HepG2 (cell line): ENCODE data around the gene USP2. TPM values are rescaled to one million over a fixed set of nuclear protein-coding genes. Genes with fewer than 3 reads are reported as not detected.

ENCODE experiments used
- ATAC-seq: fragments of 200-7000 bp; cut with Tn5 transposase; 3 replicates; pipeline ENCODE4 v1.9.1; 2020; ENCODE audit warnings: mild to moderate bottlenecking, moderate library complexity
- BruUV-seq: library from RNA; stranded (reverse); fragments of 400-500 nt; replicated peaks from 2 replicates; lab custom pipeline; 2021; lab: Mats Ljungman, UMichigan
- CTCF ChIA-PET: fragments of 300-600 bp; formaldehyde crosslinking; extraction: SDS; loops from one replicate; lab custom pipeline; 2021; ENCODE audit warnings: low total read pairs, inconsistent platforms, low intra/inter-chr PET ratio; lab: Yijun Ruan, JAX
- POLR2A ChIA-PET: fragments of 350-600 bp; sonication (Branson Sonifier 250); formaldehyde crosslinking; loops from one replicate; lab custom pipeline; 2020; ENCODE audit warnings: antibody characterized with exemption, inconsistent platforms; lab: Yijun Ruan, JAX
- DNase-seq: peaks from one replicate; pipeline ENCODE4 v3.0.0-alpha.2; 2015; ENCODE audit warnings: low spot score
- FAIRE-seq: peaks from 3 replicates; lab custom pipeline; 2011; peaks lifted over from hg19 to GRCh38; lab: Jason Lieb, UNC
- H2AFZ ChIP-seq: one replicate; pipeline ENCODE4 v1.6.1; 2011; ENCODE audit warnings: low read length, inconsistent platforms
- H3K27ac ChIP-seq: fragments of 300-600 bp; 3 replicates; pipeline ENCODE4 v1.8.0; 2011; ENCODE audit warnings: mixed run types, mild to moderate bottlenecking, mixed read lengths, low read length, inconsistent platforms; ENCODE audit not compliant: insufficient read depth; ENCODE audit errors: extremely low read length
- H3K27me3 ChIP-seq, 2 experiments: fragments of 200-600 bp in 1 of 2; 2 replicates in 1 of 2; 3 replicates in 1 of 2; pipeline versions ENCODE4 v1.6.0 to v1.8.0; 2011; ENCODE audit warnings: low read length in 2 of 2, mild to moderate bottlenecking in 2 of 2, moderate library complexity in 2 of 2, inconsistent platforms in 1 of 2; ENCODE audit not compliant: insufficient read depth in 2 of 2, control insufficient read depth in 1 of 2
- H3K36me3 ChIP-seq, 2 experiments: fragments of 200-600 bp in 1 of 2; replicated peaks in 1 of 2; 2 replicates in 1 of 2; 3 replicates in 1 of 2; pipeline versions ENCODE4 v1.5.1 to v1.8.0; 2011; ENCODE audit warnings: low read length in 2 of 2, inconsistent platforms in 1 of 2; ENCODE audit not compliant: insufficient read depth in 2 of 2, control insufficient read depth in 1 of 2
- H3K4me1 ChIP-seq: 2 replicates; pipeline ENCODE4 v1.5.1; 2012; ENCODE audit warnings: low read length, inconsistent platforms; ENCODE audit not compliant: insufficient read depth
- H3K4me2 ChIP-seq: 2 replicates; pipeline ENCODE4 v1.6.0; 2011; ENCODE audit warnings: low read depth, low read length, inconsistent platforms
- H3K4me3 ChIP-seq, 3 experiments: fragments of 200-600 bp in 1 of 3; sonication (generic), shearing (Covaris generic) in 1 of 3; replicated peaks in 1 of 3; 2 replicates each; pipeline ENCODE4 v1.5.1; 2011 to 2016; ENCODE audit warnings: low read length in 3 of 3, inconsistent platforms in 2 of 3, low read depth in 2 of 3, mild to moderate bottlenecking in 2 of 3, control low read depth in 1 of 3, mixed read lengths in 1 of 3; ENCODE audit not compliant: insufficient read depth in 1 of 3
- H3K79me2 ChIP-seq: one replicate; pipeline ENCODE4 v1.6.1; 2011; ENCODE audit warnings: low read length, inconsistent platforms; ENCODE audit not compliant: insufficient read depth
- H3K9ac ChIP-seq: 2 replicates; pipeline ENCODE4 v1.6.0; 2011; ENCODE audit warnings: mild to moderate bottlenecking, low read depth, low read length, inconsistent platforms; ENCODE audit not compliant: insufficient read depth
- H3K9me3 ChIP-seq: 2 replicates; pipeline ENCODE4 v1.5.1; 2012; ENCODE audit warnings: mild to moderate bottlenecking, low read length
- H4K20me1 ChIP-seq: 2 replicates; pipeline ENCODE4 v1.6.0; 2011; ENCODE audit warnings: inconsistent platforms, mild to moderate bottlenecking, low read length, moderate library complexity; ENCODE audit not compliant: insufficient read depth
- FOXK1 ChIP-seq: sonication (generic); formaldehyde crosslinking; IDR thresholded peaks from 2 replicates; pipeline ENCODE4 v1.4.0; 2020; ENCODE audit warnings: low read depth, missing genetic modification reagents, borderline replicate concordance
- FOXO1 ChIP-seq: sonication (generic); formaldehyde crosslinking; IDR thresholded peaks from 2 replicates; pipeline ENCODE4 v1.4.0; 2020; ENCODE audit warnings: missing genetic modification reagents
- HNRNPL ChIP-seq: fragments of 200-400 bp; formaldehyde crosslinking; IDR thresholded peaks from 2 replicates; pipeline ENCODE4 v1.6.1; 2017; ENCODE audit warnings: mild to moderate bottlenecking, low read depth, low read length
- KLF6 ChIP-seq: IDR thresholded peaks from 2 replicates; pipeline ENCODE4 v1.8.0; 2016; ENCODE audit warnings: missing biosample characterization, missing genetic modification reagents
- KMT2A ChIP-seq: sonication (generic); formaldehyde crosslinking; IDR thresholded peaks from 2 replicates; pipeline ENCODE4 v1.4.0; 2020; ENCODE audit warnings: missing genetic modification reagents
- ONECUT2 ChIP-seq: sonication (generic); formaldehyde crosslinking; IDR thresholded peaks from 2 replicates; pipeline ENCODE4 v1.4.0; 2020; ENCODE audit warnings: missing genetic modification reagents
- RELA ChIP-seq: sonication (generic); formaldehyde crosslinking; IDR thresholded peaks from 2 replicates; pipeline ENCODE4 v1.4.0; 2020; ENCODE audit warnings: missing genetic modification reagents
- THYN1 ChIP-seq: sonication (generic); formaldehyde crosslinking; IDR thresholded peaks from 2 replicates; pipeline ENCODE4 v1.8.1; 2023; ENCODE audit warnings: low read depth, mild to moderate bottlenecking, moderate library complexity, missing genetic modification reagents, borderline replicate concordance
- ZNF33A ChIP-seq: sonication (generic); formaldehyde crosslinking; IDR thresholded peaks from 2 replicates; pipeline ENCODE4 v1.5.1; 2020; ENCODE audit warnings: missing genetic modification reagents, mild to moderate bottlenecking, moderate library complexity, borderline replicate concordance
- ZNF34 ChIP-seq: sonication (generic); formaldehyde crosslinking; IDR thresholded peaks from 2 replicates; pipeline ENCODE4 v1.4.0; 2020; ENCODE audit warnings: mild to moderate bottlenecking, missing genetic modification reagents, borderline replicate concordance
- ZNF790 ChIP-seq: sonication (generic); formaldehyde crosslinking; IDR thresholded peaks from 2 replicates; pipeline ENCODE4 v1.8.0; 2022; ENCODE audit warnings: missing genetic modification reagents, mild to moderate bottlenecking, borderline replicate concordance
- WGBS: methylation state at CpG from one replicate; pipeline ENCODE4 v1.1.6; 2017; ENCODE audit warnings: low lambda C conversion rate; 5-methylcytosine and 5-hydroxymethylcytosine counted together
- in situ Hi-C: cut with HindIII; loops from 2 replicates; pipeline ENCODE4 v1.10.0; 2017; ENCODE audit warnings: low pct_unique_long_range_greater_than_20kb; ENCODE audit not compliant: extremely low pct_ligation_motif_present
- intact Hi-C: fragments of 100-400 bp; cut with micrococcal nuclease; formaldehyde crosslinking; loops from one replicate; pipeline ENCODE4 v1.10.0; 2022; ENCODE audit not compliant: unreplicated experiment
- polyA plus RNA-seq, 8 experiments: library from polyadenylated mRNA; depleted of rRNA in 3 of 8; stranded (reverse) in 7 of 8; unstranded in 1 of 8; fragments of >200 nt; fragmentation: Illumina TruSeq in 4 of 8; extraction: Trizol in 4 of 8; gene quantifications; 2 replicates each; pipeline versions ENCODE4 v1.2.1 to v1.2.3, GENCODE V29; 2011 to 2016; ENCODE audit warnings: low read depth in 4 of 8, missing spikeins in 1 of 8, mixed read lengths in 1 of 8; ENCODE audit not compliant: insufficient read depth in 1 of 8
- total RNA-seq, 5 experiments: library from RNA; depleted of rRNA; stranded (reverse); fragments of >200 nt; fragmentation: Illumina TruSeq; extraction: Trizol; gene quantifications; 2 replicates each; pipeline ENCODE4 v1.2.3, GENCODE V29; 2016; ENCODE audit warnings: low read depth in 1 of 5
- TF ChIP-seq, protein P1 (sequence below): sonication (generic); formaldehyde crosslinking; IDR thresholded peaks from 2 replicates; pipeline ENCODE4 v1.4.0; 2020; ENCODE audit warnings: mild to moderate bottlenecking, missing genetic modification reagents
- TF ChIP-seq, protein P2 (sequence below): sonication (generic); formaldehyde crosslinking; IDR thresholded peaks from 2 replicates; pipeline ENCODE4 v1.4.0; 2020; ENCODE audit warnings: missing genetic modification reagents
- TF ChIP-seq, protein P3 (sequence below): sonication (generic); formaldehyde crosslinking; IDR thresholded peaks from 2 replicates; pipeline ENCODE4 v1.8.1; 2023; ENCODE audit warnings: mild to moderate bottlenecking, missing genetic modification reagents

The USP2 gene
- total and polyA plus RNA-seq, 2 of the 13 experiments (the other 11 are each of a cell fraction or from before 2014, with no cell fraction given) = 2.5 to 6.0 TPM

DNA sequence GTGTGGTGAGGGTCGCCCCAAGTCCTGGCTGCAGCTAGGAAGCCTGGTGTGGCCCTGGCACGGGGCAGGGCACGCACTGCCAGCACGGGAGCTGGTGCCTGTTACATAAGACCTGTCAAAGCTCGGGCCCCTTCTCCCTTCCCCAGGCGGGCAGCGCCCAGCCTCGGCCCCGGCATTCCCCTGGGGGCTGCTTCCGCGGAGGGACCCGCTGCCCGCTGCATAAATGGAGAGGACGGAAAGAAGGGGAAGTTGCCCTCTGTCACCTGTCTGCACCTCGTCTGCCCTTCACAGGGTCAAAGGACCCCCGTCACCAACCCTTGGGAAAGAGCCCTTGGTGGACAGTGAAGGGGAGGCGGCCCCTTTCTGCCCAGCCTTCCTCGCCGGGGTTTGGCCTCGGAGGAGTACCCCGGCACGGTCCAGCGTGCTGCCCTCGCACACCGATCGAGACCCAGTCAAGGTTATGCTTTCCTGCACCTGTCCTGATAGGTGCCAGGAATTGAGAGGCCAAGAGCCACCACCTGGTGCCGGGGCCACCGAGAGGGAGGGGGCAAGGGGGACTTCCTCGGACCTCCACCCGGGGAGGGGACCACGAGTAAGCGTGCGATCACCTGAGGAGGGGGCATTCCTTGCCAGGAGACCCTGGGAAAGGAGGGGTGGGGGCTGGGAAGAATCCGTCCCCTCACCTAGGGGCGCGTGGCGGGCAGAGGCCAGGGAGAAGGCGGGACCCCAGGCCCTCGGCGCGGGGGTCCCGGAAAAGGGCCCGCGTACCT, 18.2 kb downstream of the USP2 start:
- in situ Hi-C loops = no loop called here
- POLR2A ChIA-PET = interaction anchor here (1.1 to 2.3 kb wide), 2 partner anchors 7 to 18 kb away, joined by 3 to 12 read pairs; partner anchors contain the start of gene USP2
- H3K9ac ChIP-seq = no peak overlapping the region

DNA sequence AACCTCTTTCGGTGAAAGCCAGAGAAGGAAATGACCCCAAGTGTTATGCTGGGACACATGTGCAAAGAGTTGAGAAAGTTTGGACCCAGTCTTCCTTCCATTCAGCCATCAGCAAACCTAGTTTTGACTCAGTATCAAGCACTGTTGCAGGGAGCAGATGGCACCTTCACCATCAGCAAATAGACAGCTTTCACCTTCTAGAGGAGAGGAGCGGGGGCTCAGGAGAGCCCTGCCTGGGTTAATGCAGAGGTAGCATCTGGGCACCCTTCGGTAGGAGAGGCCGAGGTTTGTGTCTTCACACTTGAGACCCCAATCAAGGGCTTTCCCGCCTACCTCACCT, 18.8 kb downstream of the USP2 start:
- WGBS = 96% methylated on average over 5 of the region's 5 CpGs
- Histone ChIP-seq H4K20me1 (no peaks in the 10 kb centered on the region; the same call in 1 of the 2 replicates), H3K27ac (no peak overlapping the region), H2AFZ (no peak overlapping the region), H3K9ac (no peak overlapping the region), H3K27me3 (no peaks in the 10 kb centered on the region), H3K36me3 (peaks cover 5 to 20% of the 10 kb centered on the region in 2 experiments; a peak in 4 of 5 replicates), H3K4me3 (no peak overlapping the region), H3K79me2 (peaks cover 12% of the 10 kb centered on the region), H3K9me3 (no peaks in the 10 kb centered on the region), H3K4me2 (no peak overlapping the region), H3K4me1 (peaks cover 71% of the 10 kb centered on the region)
- in situ Hi-C loops (no loop called here), intact Hi-C loops (no loop called here)
- ATAC-seq (no peak), DNase-seq (no peak), FAIRE-seq (no peak)
- CTCF ChIA-PET = no interaction called here
- no TSS peak for BruUV-seq
- POLR2A ChIA-PET = interaction anchor here (1.1 to 2.3 kb wide), 4 partner anchors 8 to 24 kb away, joined by 3 to 12 read pairs (median 4); partner anchors contain the start of gene USP2
- TF ChIP-seq ZNF34 (CRISPR knock-in tag) (no peak), ZNF790 (CRISPR knock-in tag) (no peak), KMT2A (no peak), THYN1 (CRISPR knock-in tag) (no peak), RELA (no peak), FOXO1 (no peak), FOXK1 (CRISPR knock-in tag) (no peak), ZNF33A (no peak), ONECUT2 (CRISPR knock-in tag) (no peak)
- TF ChIP-seq, protein P1, sequence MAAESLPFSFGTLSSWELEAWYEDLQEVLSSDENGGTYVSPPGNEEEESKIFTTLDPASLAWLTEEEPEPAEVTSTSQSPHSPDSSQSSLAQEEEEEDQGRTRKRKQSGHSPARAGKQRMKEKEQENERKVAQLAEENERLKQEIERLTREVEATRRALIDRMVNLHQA = no peak
- TF ChIP-seq, protein P2, sequence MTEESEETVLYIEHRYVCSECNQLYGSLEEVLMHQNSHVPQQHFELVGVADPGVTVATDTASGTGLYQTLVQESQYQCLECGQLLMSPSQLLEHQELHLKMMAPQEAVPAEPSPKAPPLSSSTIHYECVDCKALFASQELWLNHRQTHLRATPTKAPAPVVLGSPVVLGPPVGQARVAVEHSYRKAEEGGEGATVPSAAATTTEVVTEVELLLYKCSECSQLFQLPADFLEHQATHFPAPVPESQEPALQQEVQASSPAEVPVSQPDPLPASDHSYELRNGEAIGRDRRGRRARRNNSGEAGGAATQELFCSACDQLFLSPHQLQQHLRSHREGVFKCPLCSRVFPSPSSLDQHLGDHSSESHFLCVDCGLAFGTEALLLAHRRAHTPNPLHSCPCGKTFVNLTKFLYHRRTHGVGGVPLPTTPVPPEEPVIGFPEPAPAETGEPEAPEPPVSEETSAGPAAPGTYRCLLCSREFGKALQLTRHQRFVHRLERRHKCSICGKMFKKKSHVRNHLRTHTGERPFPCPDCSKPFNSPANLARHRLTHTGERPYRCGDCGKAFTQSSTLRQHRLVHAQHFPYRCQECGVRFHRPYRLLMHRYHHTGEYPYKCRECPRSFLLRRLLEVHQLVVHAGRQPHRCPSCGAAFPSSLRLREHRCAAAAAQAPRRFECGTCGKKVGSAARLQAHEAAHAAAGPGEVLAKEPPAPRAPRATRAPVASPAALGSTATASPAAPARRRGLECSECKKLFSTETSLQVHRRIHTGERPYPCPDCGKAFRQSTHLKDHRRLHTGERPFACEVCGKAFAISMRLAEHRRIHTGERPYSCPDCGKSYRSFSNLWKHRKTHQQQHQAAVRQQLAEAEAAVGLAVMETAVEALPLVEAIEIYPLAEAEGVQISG = no peak
- TF ChIP-seq, protein P3, sequence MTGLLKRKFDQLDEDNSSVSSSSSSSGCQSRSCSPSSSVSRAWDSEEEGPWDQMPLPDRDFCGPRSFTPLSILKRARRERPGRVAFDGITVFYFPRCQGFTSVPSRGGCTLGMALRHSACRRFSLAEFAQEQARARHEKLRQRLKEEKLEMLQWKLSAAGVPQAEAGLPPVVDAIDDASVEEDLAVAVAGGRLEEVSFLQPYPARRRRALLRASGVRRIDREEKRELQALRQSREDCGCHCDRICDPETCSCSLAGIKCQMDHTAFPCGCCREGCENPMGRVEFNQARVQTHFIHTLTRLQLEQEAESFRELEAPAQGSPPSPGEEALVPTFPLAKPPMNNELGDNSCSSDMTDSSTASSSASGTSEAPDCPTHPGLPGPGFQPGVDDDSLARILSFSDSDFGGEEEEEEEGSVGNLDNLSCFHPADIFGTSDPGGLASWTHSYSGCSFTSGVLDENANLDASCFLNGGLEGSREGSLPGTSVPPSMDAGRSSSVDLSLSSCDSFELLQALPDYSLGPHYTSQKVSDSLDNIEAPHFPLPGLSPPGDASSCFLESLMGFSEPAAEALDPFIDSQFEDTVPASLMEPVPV (CRISPR knock-in tag) = no peak

More for the DNA sequence above, 18.2 kb downstream of the USP2 start:
- no peak for ATAC-seq
- intact Hi-C loops = no loop called here
- Histone ChIP-seq H3K27ac (no peak overlapping the region), H3K4me3 (no peak overlapping the region), H3K9me3 (no peaks in the 10 kb centered on the region), H3K79me2 (peaks cover 18% of the 10 kb centered on the region), H3K4me2 (no peak overlapping the region), H3K4me1 (peaks cover 71% of the 10 kb centered on the region), H3K36me3 (peaks cover 5 to 18% of the 10 kb centered on the region in 2 experiments; a peak in 4 of 5 replicates), H2AFZ (no peak overlapping the region), H4K20me1 (no peaks in the 10 kb centered on the region; the same call in 1 of the 2 replicates), H3K27me3 (no peaks in the 10 kb centered on the region)
- 95% methylated on average over 43 of the region's 44 CpGs for WGBS
- no peak for FAIRE-seq
- TF ChIP-seq KLF6 (CRISPR knock-in tag) = no peak
- 0 out of 2 replicates have a peak, but pooled peaks have one; percentile 51 for TF ChIP-seq HNRNPL
- CTCF ChIA-PET = no interaction called here
- no TSS peak for BruUV-seq
- DNase-seq = no peak
